ENCODE measurements around the gene SLAMF8. TPM values are rescaled to one million over a fixed set of nuclear protein-coding genes. Genes with fewer than 3 reads are reported as not detected.

SLAMF8 gene
- polyA plus RNA-seq, 3 donors, result 2.6 to 5.7 (median 5.7) TPM

DNA sequence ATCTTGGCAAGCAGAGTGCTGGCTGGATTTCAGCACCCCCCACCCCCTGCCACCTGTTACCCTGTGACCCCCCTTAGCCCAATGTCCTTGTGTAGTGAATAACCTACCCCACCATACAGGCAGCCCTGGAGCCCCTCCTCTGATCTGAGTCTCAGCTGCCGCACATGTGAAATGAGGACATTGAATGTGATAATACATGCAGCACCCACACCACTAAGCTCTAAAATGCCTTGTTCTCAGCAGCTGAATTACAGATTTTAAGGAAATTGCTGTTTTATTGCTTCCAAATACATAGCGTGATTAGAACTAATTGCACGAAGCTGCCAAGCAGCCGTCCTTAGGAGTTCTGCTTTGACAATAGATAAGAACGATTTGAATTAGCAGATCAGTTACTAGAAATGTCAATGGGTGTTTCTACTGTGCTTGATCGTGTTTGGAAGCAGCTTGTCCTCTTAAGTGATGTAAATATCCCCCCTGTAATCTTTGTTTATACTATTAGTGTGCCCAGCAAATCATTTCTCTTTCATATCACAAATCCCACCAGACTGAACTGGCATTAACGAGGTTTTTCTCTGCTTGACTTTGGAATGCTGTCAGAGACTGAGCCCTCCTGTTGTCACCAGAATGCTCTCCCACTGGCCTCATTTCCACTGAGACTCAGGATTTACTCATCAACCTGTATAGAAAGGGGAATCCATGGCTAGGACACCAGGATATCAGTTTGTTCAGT, 4.9 kb downstream of the SLAMF8 start:
- no peak overlapping the region for H3K27ac Mint-ChIP-seq
- DNase-seq, result no peak
- H2AFZ ChIP-seq (ENCODE audit: insufficient read depth, low read depth, low read length, poor library complexity, severe bottlenecking), result no peak overlapping the region
- intact Hi-C loops (cut with micrococcal nuclease), result no loop called here
- no peaks in the 10 kb centered on the region for H4K20me1 ChIP-seq (ENCODE audit: insufficient read depth, low read length)
- peaks cover 49 to 51% of the 10 kb centered on the region in 2 donors for H3K4me1 ChIP-seq (ENCODE audit: control insufficient read depth in 1 of 2, insufficient read depth in 2 of 2, low read length in 2 of 2)
- H3K4me3 ChIP-seq (replicated peaks in 1 of 3; ENCODE audit: low read depth in 2 of 3, low read length in 3 of 3), result no peak overlapping the region
- no peaks in the 10 kb centered on the region for H3K36me3 ChIP-seq (replicated peaks in 1 of 2; ENCODE audit: control insufficient read depth in 1 of 2, insufficient read depth in 2 of 2, low read length in 2 of 2)
- peaks cover 0 to 2% (median 0%) of the 10 kb centered on the region in 7 donors for H3K9me3 Mint-ChIP-seq
- no peak overlapping the region for H3K4me2 ChIP-seq (replicated peaks; ENCODE audit: extremely low read depth, low read length, poor library complexity, severe bottlenecking)
- H3K27ac ChIP-seq (ENCODE audit: low read depth in 1 of 2, low read length in 2 of 2), result no peak overlapping the region
- no peaks in the 10 kb centered on the region for H3K79me2 ChIP-seq (ENCODE audit: insufficient read depth, low read length)
- no peak overlapping the region for H3K9ac ChIP-seq (ENCODE audit: insufficient read depth, low read length, poor library complexity, severe bottlenecking)
- H3K27me3 ChIP-seq (ENCODE audit: control insufficient read depth in 2 of 2, insufficient read depth in 2 of 2, low read length in 2 of 2), result no peaks in the 10 kb centered on the region
- H3K4me1 Mint-ChIP-seq, result peaks cover 63% of the 10 kb centered on the region
- no peaks in the 10 kb centered on the region for H3K9me3 ChIP-seq (replicated peaks in 1 of 2; ENCODE audit: control insufficient read depth in 1 of 2, insufficient read depth in 1 of 2, low read length in 2 of 2)
- peaks cover 0 to 3% (median 0%) of the 10 kb centered on the region in 3 donors for H3K27me3 Mint-ChIP-seq (ENCODE audit: low read depth in 3 of 3)
- H3K36me3 Mint-ChIP-seq, result peaks cover 0 to 8% of the 10 kb centered on the region in 2 donors
- TF ChIP-seq, protein P1, sequence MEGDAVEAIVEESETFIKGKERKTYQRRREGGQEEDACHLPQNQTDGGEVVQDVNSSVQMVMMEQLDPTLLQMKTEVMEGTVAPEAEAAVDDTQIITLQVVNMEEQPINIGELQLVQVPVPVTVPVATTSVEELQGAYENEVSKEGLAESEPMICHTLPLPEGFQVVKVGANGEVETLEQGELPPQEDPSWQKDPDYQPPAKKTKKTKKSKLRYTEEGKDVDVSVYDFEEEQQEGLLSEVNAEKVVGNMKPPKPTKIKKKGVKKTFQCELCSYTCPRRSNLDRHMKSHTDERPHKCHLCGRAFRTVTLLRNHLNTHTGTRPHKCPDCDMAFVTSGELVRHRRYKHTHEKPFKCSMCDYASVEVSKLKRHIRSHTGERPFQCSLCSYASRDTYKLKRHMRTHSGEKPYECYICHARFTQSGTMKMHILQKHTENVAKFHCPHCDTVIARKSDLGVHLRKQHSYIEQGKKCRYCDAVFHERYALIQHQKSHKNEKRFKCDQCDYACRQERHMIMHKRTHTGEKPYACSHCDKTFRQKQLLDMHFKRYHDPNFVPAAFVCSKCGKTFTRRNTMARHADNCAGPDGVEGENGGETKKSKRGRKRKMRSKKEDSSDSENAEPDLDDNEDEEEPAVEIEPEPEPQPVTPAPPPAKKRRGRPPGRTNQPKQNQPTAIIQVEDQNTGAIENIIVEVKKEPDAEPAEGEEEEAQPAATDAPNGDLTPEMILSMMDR (IDR thresholded peaks at IDR 0.05), result no peak
- WGBS (ENCODE audit: insufficient coverage), result 100% methylated on average over 3 of the region's 7 CpGs
- H3K4me3 Mint-ChIP-seq, result no peak overlapping the region

- no peaks in the 10 kb centered on the region for H3K79me2 ChIP-seq (ENCODE audit: insufficient read depth, low read length)
- 100% methylated on average over 2 of the region's 2 CpGs for WGBS (ENCODE audit: insufficient coverage)
- H3K4me3 ChIP-seq (replicated peaks in 1 of 3; ENCODE audit: low read depth in 2 of 3, low read length in 3 of 3), result no peak overlapping the region
- H3K4me2 ChIP-seq (replicated peaks; ENCODE audit: extremely low read depth, low read length, poor library complexity, severe bottlenecking), result no peak overlapping the region
- H3K9ac ChIP-seq (ENCODE audit: insufficient read depth, low read length, poor library complexity, severe bottlenecking), result no peak overlapping the region
- no peaks in the 10 kb centered on the region for H3K36me3 ChIP-seq (replicated peaks in 1 of 2; ENCODE audit: control insufficient read depth in 1 of 2, insufficient read depth in 2 of 2, low read length in 2 of 2)
- H3K27me3 ChIP-seq (ENCODE audit: control insufficient read depth in 2 of 2, insufficient read depth in 2 of 2, low read length in 2 of 2), result no peaks in the 10 kb centered on the region
- Mint-ChIP-seq H3K4me1 (peaks cover 55% of the 10 kb centered on the region), H3K27ac (no peak overlapping the region), H3K4me3 (no peak overlapping the region), H3K9me3 (peaks cover 0 to 2% (median 0%) of the 10 kb centered on the region in 7 donors), H3K27me3 (ENCODE audit: low read depth in 3 of 3) (peaks cover 0 to 3% (median 0%) of the 10 kb centered on the region in 3 donors), H3K36me3 (peaks cover 0 to 10% of the 10 kb centered on the region in 2 donors)
- TF ChIP-seq, protein P1 (IDR thresholded peaks at IDR 0.05), result no peak
- no peak overlapping the region for H2AFZ ChIP-seq (ENCODE audit: insufficient read depth, low read depth, low read length, poor library complexity, severe bottlenecking)
- no peak overlapping the region for H3K27ac ChIP-seq (ENCODE audit: low read depth in 1 of 2, low read length in 2 of 2)
- H4K20me1 ChIP-seq (ENCODE audit: insufficient read depth, low read length), result no peaks in the 10 kb centered on the region
- H3K9me3 ChIP-seq (replicated peaks in 1 of 2; ENCODE audit: control insufficient read depth in 1 of 2, insufficient read depth in 1 of 2, low read length in 2 of 2), result no peaks in the 10 kb centered on the region
- intact Hi-C loops (cut with micrococcal nuclease), result no loop called here
- H3K4me1 ChIP-seq (ENCODE audit: control insufficient read depth in 1 of 2, insufficient read depth in 2 of 2, low read length in 2 of 2), result peaks cover 41 to 44% of the 10 kb centered on the region in 2 donors
- no peak for DNase-seq
These were observed 5.6 kb downstream of the SLAMF8 start for GRCh38 chr1:159832309-159832708.

Measured in CD14-positive monocyte (primary cell).